ENCODE results near the gene CEP55.

Gene CEP55

GRCh38 chr10:93573924-93574323, 77.5 kb downstream of the CEP55 start:
- Mint-ChIP-seq H3K4me1 (peaks cover 3 to 11% of the 10 kb centered on the region in 2 donors), H3K4me3 (no peak overlapping the region), H3K36me3 (no peaks in the 10 kb centered on the region), H3K27ac (no peak overlapping the region), H3K27me3 (peaks cover 40 to 42% of the 10 kb centered on the region in 2 donors), H3K9me3 (no peaks in the 10 kb centered on the region)
- no peak for ATAC-seq (replicated peaks)
- DNase-seq: no peak

GRCh38 chr10:93576888-93577287, 80.5 kb downstream of the CEP55 start:
- Mint-ChIP-seq H3K27ac (no peak overlapping the region), H3K27me3 (peaks cover 31 to 36% of the 10 kb centered on the region in 2 donors), H3K4me1 (peaks cover 3 to 11% of the 10 kb centered on the region in 2 donors), H3K9me3 (peaks cover 9% of the 10 kb centered on the region in 2 donors), H3K36me3 (peaks cover 0 to 5% of the 10 kb centered on the region in 2 donors), H3K4me3 (no peak overlapping the region)
- no peak for ATAC-seq (replicated peaks)
- no peak for DNase-seq

- Mint-ChIP-seq H3K36me3 (peaks cover 0 to 5% of the 10 kb centered on the region in 2 donors), H3K27me3 (peaks cover 27 to 30% of the 10 kb centered on the region in 2 donors), H3K9me3 (peaks cover 9% of the 10 kb centered on the region in 2 donors), H3K27ac (no peak overlapping the region), H3K4me1 (peaks cover 3 to 11% of the 10 kb centered on the region in 2 donors), H3K4me3 (no peak overlapping the region)
- DNase-seq (no peak), ATAC-seq (replicated peaks) (no peak)
Measured at GRCh38 chr10:93577565-93577964, 81.2 kb downstream of the CEP55 start.
